KMS-11 (cell line): ENCODE results near the gene SERINC3.
"Not testable (repeated sequence)": the region's sequence is repeated elsewhere in the genome, so short reads cannot be mapped to it uniquely, and the experiment has no call there.

ENCODE experiments used
- H2AFZ ChIP-seq: fragments of 200-600 bp; sonication (generic); 2 replicates; pipeline ENCODE4 v1.6.1; 2016; ENCODE audit warnings: antibody characterized with exemption, mixed run types, low read depth
- H3K27ac ChIP-seq: fragments of 200-600 bp; sonication (generic); 2 replicates; pipeline ENCODE4 v1.6.1; 2016; ENCODE audit warnings: mild to moderate bottlenecking, mixed run types
- H3K27me3 ChIP-seq: fragments of 200-600 bp; sonication (generic); 2 replicates; pipeline ENCODE4 v1.6.1; 2017; ENCODE audit warnings: mild to moderate bottlenecking, low read depth, mixed run types, moderate library complexity; ENCODE audit not compliant: insufficient read depth
- H3K36me3 ChIP-seq: fragments of 200-600 bp; sonication (generic); 2 replicates; pipeline ENCODE4 v1.6.1; 2017; ENCODE audit warnings: mild to moderate bottlenecking, mixed run types; ENCODE audit not compliant: insufficient read depth
- H3K4me1 ChIP-seq: fragments of 200-600 bp; sonication (generic); 2 replicates; pipeline ENCODE4 v1.6.1; 2016; ENCODE audit warnings: mild to moderate bottlenecking, low read depth, mixed run types; ENCODE audit not compliant: poor library complexity, severe bottlenecking
- H3K4me2 ChIP-seq: fragments of 200-600 bp; sonication (generic); 2 replicates; pipeline ENCODE4 v1.7.0; 2016; ENCODE audit warnings: mild to moderate bottlenecking, mixed run types
- H3K4me3 ChIP-seq: fragments of 200-600 bp; sonication (generic); IDR thresholded peaks from 2 replicates; pipeline ENCODE4 v1.6.1; 2017; ENCODE audit warnings: low read depth, low read length, mixed read lengths; ENCODE audit not compliant: insufficient read depth
- H3K79me2 ChIP-seq: fragments of 200-600 bp; sonication (generic); 2 replicates; pipeline ENCODE4 v1.6.1; 2016; ENCODE audit warnings: low read depth, mixed run types; ENCODE audit not compliant: insufficient read depth
- H3K9ac ChIP-seq: fragments of 200-600 bp; sonication (generic); 2 replicates; pipeline ENCODE4 v1.6.1; 2016; ENCODE audit warnings: mild to moderate bottlenecking, mixed run types
- H4K20me1 ChIP-seq: fragments of 200-600 bp; sonication (generic); 2 replicates; pipeline ENCODE4 v1.6.1; 2016; ENCODE audit warnings: mild to moderate bottlenecking, mixed run types; ENCODE audit not compliant: insufficient read depth
- TF ChIP-seq, protein P1 (sequence below): fragments of 200-600 bp; sonication (generic); conservative IDR thresholded peaks from 2 replicates; pipeline ENCODE4 v1.6.1; 2017; ENCODE audit warnings: low read depth, mild to moderate bottlenecking, antibody characterized with exemption, low read length, moderate library complexity, mixed read lengths

The SERINC3 gene

DNA sequence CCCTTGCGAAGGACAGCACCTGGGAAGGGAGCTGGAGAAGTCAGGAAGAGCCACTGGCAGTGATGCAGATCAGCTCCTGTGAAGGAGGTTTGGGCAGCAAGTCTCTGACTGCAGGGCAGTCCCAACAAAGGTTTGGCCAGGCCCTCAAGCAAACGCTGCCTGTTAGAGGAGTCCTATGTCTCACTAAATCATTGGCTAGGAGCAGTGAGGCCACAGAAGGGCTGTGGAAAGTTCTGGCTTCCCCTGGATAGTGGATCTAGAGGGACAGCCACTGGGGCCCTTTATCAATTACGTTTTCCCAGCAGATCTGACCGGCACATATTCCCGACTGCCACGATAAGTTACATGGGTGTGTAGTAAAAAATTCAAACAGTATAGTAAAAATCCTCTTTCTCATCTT, 43.7 kb downstream of the SERINC3 start:
- no peak overlapping the region for H3K9ac ChIP-seq
- H3K4me1 ChIP-seq: peaks cover 14% of the 10 kb centered on the region
- no peaks in the 10 kb centered on the region for H3K27me3 ChIP-seq
- no peak overlapping the region for H3K4me3 ChIP-seq
- TF ChIP-seq, protein P1, sequence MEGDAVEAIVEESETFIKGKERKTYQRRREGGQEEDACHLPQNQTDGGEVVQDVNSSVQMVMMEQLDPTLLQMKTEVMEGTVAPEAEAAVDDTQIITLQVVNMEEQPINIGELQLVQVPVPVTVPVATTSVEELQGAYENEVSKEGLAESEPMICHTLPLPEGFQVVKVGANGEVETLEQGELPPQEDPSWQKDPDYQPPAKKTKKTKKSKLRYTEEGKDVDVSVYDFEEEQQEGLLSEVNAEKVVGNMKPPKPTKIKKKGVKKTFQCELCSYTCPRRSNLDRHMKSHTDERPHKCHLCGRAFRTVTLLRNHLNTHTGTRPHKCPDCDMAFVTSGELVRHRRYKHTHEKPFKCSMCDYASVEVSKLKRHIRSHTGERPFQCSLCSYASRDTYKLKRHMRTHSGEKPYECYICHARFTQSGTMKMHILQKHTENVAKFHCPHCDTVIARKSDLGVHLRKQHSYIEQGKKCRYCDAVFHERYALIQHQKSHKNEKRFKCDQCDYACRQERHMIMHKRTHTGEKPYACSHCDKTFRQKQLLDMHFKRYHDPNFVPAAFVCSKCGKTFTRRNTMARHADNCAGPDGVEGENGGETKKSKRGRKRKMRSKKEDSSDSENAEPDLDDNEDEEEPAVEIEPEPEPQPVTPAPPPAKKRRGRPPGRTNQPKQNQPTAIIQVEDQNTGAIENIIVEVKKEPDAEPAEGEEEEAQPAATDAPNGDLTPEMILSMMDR: no peak
- no peak overlapping the region for H3K27ac ChIP-seq
- H3K79me2 ChIP-seq: peaks cover 12% of the 10 kb centered on the region
- no peak overlapping the region for H3K4me2 ChIP-seq
- H2AFZ ChIP-seq: no peak overlapping the region
- no peaks in the 10 kb centered on the region for H3K36me3 ChIP-seq
- no peaks in the 10 kb centered on the region for H4K20me1 ChIP-seq

- H3K9ac ChIP-seq: no peak overlapping the region
- no peak overlapping the region for H2AFZ ChIP-seq
- peak overlapping the region; percentile 88; the same call in 1 of the 2 replicates for H3K4me2 ChIP-seq
- H3K27me3 ChIP-seq: no peaks in the 10 kb centered on the region
- TF ChIP-seq, protein P1: no peak
- H3K4me1 ChIP-seq: peaks cover 14% of the 10 kb centered on the region
- H4K20me1 ChIP-seq: no peaks in the 10 kb centered on the region
- H3K36me3 ChIP-seq: no peaks in the 10 kb centered on the region
- H3K27ac ChIP-seq: no peak overlapping the region
- H3K4me3 ChIP-seq: no peak overlapping the region
- peaks cover 12% of the 10 kb centered on the region for H3K79me2 ChIP-seq
Observed at GRCh38 chr20:44477151-44477550, 44.7 kb downstream of the SERINC3 start.

DNA sequence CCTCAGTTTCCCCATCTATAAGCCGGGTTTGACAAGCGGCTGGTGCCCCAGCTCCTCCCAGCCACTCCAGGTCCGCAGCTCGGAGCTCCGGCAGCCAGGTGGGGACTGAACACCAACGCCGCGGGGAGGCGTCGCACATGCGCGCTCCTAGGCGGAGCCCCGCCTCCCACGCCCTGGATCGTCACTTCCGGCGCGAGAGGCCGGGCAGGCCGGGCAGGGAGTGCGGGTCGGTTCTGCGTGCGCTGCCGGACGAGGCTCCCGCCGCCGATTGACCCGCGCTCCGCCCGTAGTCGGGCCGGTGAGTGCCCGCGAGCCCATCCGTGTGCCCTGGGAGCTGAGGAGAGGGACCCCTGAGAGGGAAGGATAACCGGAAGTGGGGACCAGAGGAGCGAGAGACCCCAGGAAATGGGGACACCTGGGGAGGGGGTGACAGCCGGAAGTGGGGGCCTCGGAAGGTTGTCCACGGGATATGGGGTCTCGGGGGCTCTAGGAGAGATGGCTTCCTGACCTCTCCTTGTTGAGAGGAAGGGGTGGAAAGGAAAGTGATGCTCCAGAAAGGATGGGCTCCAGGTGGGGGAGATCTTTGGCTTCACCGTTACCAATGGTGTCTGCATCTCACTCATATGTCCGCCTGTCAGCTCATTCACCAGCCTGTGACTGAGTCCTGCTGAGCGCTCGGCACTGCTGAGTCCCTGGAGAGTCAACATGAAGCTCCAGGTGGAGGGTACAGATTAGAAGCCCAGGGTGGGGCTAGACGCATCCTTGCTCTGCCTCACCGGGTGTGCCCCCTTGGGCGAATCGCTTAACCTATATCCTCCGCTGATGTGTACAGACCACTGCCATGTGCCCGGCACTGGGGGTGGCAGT, 45.9 kb downstream of the SERINC3 start, which contains the start of gene TTPAL:
Gene TTPAL, plus strand, starts transcription at position 181 of the 867 bp plus-strand sequence. CDS start 4,126 bp downstream, outside the sequence.
- Histone ChIP-seq H2AFZ (peak within 1 kb of the TSS; percentile 73), H3K9ac (peak within 1 kb of the TSS; percentile 86), H4K20me1 (no peaks in the 10 kb centered on the region), H3K36me3 (no peaks in the 10 kb centered on the region), H3K4me3 (peak within 1 kb of the TSS; percentile 71), H3K79me2 (peaks cover 12% of the 10 kb centered on the region), H3K4me1 (peaks cover 14% of the 10 kb centered on the region), H3K27me3 (no peaks in the 10 kb centered on the region), H3K4me2 (peak within 1 kb of the TSS; percentile 88), H3K27ac (peak within 1 kb of the TSS; percentile 50)
- TF ChIP-seq, protein P1: no peak; the same call in 1 of the 2 replicates

GRCh38 chr20:44475372-44475693, 46.5 kb downstream of the SERINC3 start:
- peak overlapping the region; percentile 88 for H3K4me2 ChIP-seq
- H3K4me3 ChIP-seq: peak overlapping the region; percentile 71
- H3K36me3 ChIP-seq: no peaks in the 10 kb centered on the region
- peaks cover 12% of the 10 kb centered on the region for H3K79me2 ChIP-seq
- no peaks in the 10 kb centered on the region for H3K27me3 ChIP-seq
- peaks cover 14% of the 10 kb centered on the region for H3K4me1 ChIP-seq
- peak overlapping the region; percentile 86; the same call in 1 of the 2 replicates for H3K9ac ChIP-seq
- TF ChIP-seq, protein P1: no peak
- H4K20me1 ChIP-seq: no peaks in the 10 kb centered on the region
- H3K27ac ChIP-seq: no peak overlapping the region
- peak overlapping the region; percentile 73 for H2AFZ ChIP-seq

DNA sequence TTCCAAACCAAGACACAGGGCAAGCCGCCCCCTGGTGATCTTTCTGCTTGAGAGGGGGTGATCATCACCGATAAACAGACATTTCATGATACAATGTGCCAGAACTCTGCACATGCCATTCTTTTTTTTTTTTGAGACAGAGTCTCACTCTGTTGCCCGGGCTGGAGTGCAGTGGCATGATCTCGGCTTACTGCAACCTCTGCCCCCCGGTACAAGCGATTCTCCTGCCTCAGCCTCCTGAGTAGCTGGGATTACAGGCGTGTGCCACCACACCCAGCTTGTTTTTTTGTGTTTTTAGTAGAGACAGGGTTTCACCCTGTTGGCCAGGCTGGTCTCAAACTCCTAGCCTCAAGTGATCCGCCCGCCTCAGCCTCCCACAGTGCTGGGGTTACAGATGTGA, 49.6 kb downstream of the SERINC3 start:
- not testable (repeated sequence) for H4K20me1 ChIP-seq, H3K27ac ChIP-seq, H3K9ac ChIP-seq, H3K4me3 ChIP-seq, H3K4me2 ChIP-seq, H3K36me3 ChIP-seq, H2AFZ ChIP-seq, H3K27me3 ChIP-seq
- Histone ChIP-seq H3K79me2 (peaks cover 12% of the 10 kb centered on the region), H3K4me1 (peaks cover 14% of the 10 kb centered on the region)
